Measurements from ENCODE around the gene C16orf78. TPM values are rescaled to one million over a fixed set of nuclear protein-coding genes. Genes with fewer than 3 reads are reported as not detected.

Gene C16orf78
- total and polyA plus RNA-seq, 2 of the 8 experiments (the other 6 are each of a cell fraction or from before 2014, with no cell fraction given) = not detected

GRCh38 chr16:49351096-49351487 lies 22.5 kb upstream of the C16orf78 start (continued):
- TF ChIP-seq CHD7 (IDR thresholded peaks at IDR 0.05; ENCODE audit: insufficient replicate concordance, low read length) (no peak), ATF3 (IDR thresholded peaks at IDR 0.05; ENCODE audit: insufficient read depth, low read depth, low read length) (no peak), JUND (IDR thresholded peaks at IDR 0.05; ENCODE audit: low read length) (no peak), RFX5 (IDR thresholded peaks at IDR 0.05; ENCODE audit: borderline replicate concordance, low read depth, low read length) (no peak), ATF2 (IDR thresholded peaks at IDR 0.05; ENCODE audit: low read length) (no peak), CHD1 (IDR thresholded peaks at IDR 0.05; ENCODE audit: low read depth, low read length) (no peak), SRF (IDR thresholded peaks at IDR 0.05; ENCODE audit: low read depth, low read length) (no peak), SAP30 (IDR thresholded peaks at IDR 0.05; ENCODE audit: insufficient read depth, insufficient replicate concordance, low read length) (no peak), EGR1 (IDR thresholded peaks at IDR 0.05; ENCODE audit: borderline replicate concordance, low read depth, low read length) (no peak)
